Karpas-422 (cell line): ENCODE measurements around the gene MPHOSPH9. TPM values are rescaled to one million over a fixed set of nuclear protein-coding genes. Genes with fewer than 3 reads are reported as not detected.

Source experiments
- DNase-seq: peaks from one replicate; pipeline ENCODE4 v3.0.0-alpha.2; 2015
- H2AFZ ChIP-seq: fragments of 200-600 bp; sonication (generic); 2 replicates; pipeline ENCODE4 v1.6.1; 2014; ENCODE audit warnings: antibody characterized with exemption, low read length, mixed read lengths
- H3K27ac ChIP-seq: fragments of 200-600 bp; sonication (generic); 2 replicates; pipeline ENCODE4 v1.5.1; 2014; ENCODE audit warnings: mild to moderate bottlenecking, low read length, moderate library complexity
- H3K27me3 ChIP-seq: fragments of 200-600 bp; sonication (generic); 2 replicates; pipeline ENCODE4 v1.6.1; 2014; ENCODE audit warnings: low read length, mixed read lengths
- H3K36me3 ChIP-seq: fragments of 200-600 bp; sonication (generic); 2 replicates; pipeline ENCODE4 v1.6.1; 2014; ENCODE audit warnings: low read length, mixed read lengths; ENCODE audit not compliant: insufficient read depth
- H3K4me1 ChIP-seq: fragments of 200-600 bp; sonication (generic); 2 replicates; pipeline ENCODE4 v1.6.1; 2014; ENCODE audit warnings: mild to moderate bottlenecking, low read length, mixed read lengths
- H3K4me2 ChIP-seq: fragments of 200-600 bp; sonication (generic); 2 replicates; pipeline ENCODE4 v1.6.1; 2014; ENCODE audit warnings: low read length, low read depth, mild to moderate bottlenecking; ENCODE audit not compliant: poor library complexity, severe bottlenecking
- H3K4me3 ChIP-seq: fragments of 200-600 bp; sonication (generic); 2 replicates; pipeline ENCODE4 v1.5.1; 2014; ENCODE audit warnings: mild to moderate bottlenecking, antibody characterized with exemption, low read length, mixed read lengths
- H3K79me2 ChIP-seq: fragments of 200-600 bp; sonication (generic); 2 replicates; pipeline ENCODE4 v1.6.1; 2014; ENCODE audit warnings: mild to moderate bottlenecking, low read length, mixed read lengths
- H3K9ac ChIP-seq: fragments of 200-600 bp; sonication (generic); 2 replicates; pipeline ENCODE4 v1.6.0; 2014; ENCODE audit warnings: low read length
- H3K9me2 ChIP-seq: fragments of 200-600 bp; sonication (generic), shearing (Covaris generic); replicated peaks from 2 replicates; pipeline ENCODE4 v1.6.0; 2014; ENCODE audit warnings: mild to moderate bottlenecking, low read length, moderate library complexity; ENCODE audit not compliant: insufficient read depth
- H3K9me3 ChIP-seq: fragments of 300-700, 200-600 bp; sonication (generic); 2 replicates; pipeline ENCODE4 v1.6.1; 2014; ENCODE audit warnings: low read length, mixed read lengths
- H4K20me1 ChIP-seq: fragments of 200-600 bp; sonication (generic); 2 replicates; pipeline ENCODE4 v1.6.1; 2014; ENCODE audit warnings: mild to moderate bottlenecking, antibody characterized with exemption, low read length, low read depth; ENCODE audit not compliant: insufficient read depth
- total RNA-seq: library from RNA; depleted of rRNA; stranded (reverse); fragments of >200 nt; shearing (Covaris generic); gene quantifications from 2 replicates; pipeline ENCODE4 v1.2.3, GENCODE V29; 2014; ENCODE audit warnings: low replicate concordance

Gene MPHOSPH9
- total RNA-seq, 1 experiment from 2014 or later: 84.9 TPM

GRCh38 chr12:123132951-123133619 is 99.9 kb downstream of the MPHOSPH9 start:
- no peaks in the 10 kb centered on the region for H3K79me2 ChIP-seq
- no peaks in the 10 kb centered on the region for H3K9me3 ChIP-seq
- H3K36me3 ChIP-seq: no peaks in the 10 kb centered on the region
- H3K9ac ChIP-seq: no peak overlapping the region
- H2AFZ ChIP-seq: no peak overlapping the region
- no peak overlapping the region for H3K27ac ChIP-seq
- no peak overlapping the region for H3K4me2 ChIP-seq
- DNase-seq: no peak
- no peaks in the 10 kb centered on the region for H4K20me1 ChIP-seq
- H3K4me3 ChIP-seq: no peak overlapping the region
- peaks cover 16% of the 10 kb centered on the region for H3K4me1 ChIP-seq
- H3K27me3 ChIP-seq: no peaks in the 10 kb centered on the region
- H3K9me2 ChIP-seq: no peaks in the 10 kb centered on the region

GRCh38 chr12:123131879-123132402 is 101.0 kb downstream of the MPHOSPH9 start:
- Histone ChIP-seq H3K27me3 (no peaks in the 10 kb centered on the region), H3K9me3 (no peaks in the 10 kb centered on the region), H3K79me2 (no peaks in the 10 kb centered on the region), H3K4me1 (peaks cover 19% of the 10 kb centered on the region), H3K27ac (no peak overlapping the region), H4K20me1 (no peaks in the 10 kb centered on the region), H3K36me3 (no peaks in the 10 kb centered on the region), H3K9me2 (no peaks in the 10 kb centered on the region), H2AFZ (peak overlapping the region; percentile 42; the same call in 1 of the 2 replicates), H3K9ac (peak overlapping the region; percentile 33), H3K4me3 (no peak overlapping the region; the same call in 1 of the 2 replicates), H3K4me2 (peak overlapping the region; percentile 25)
- DNase-seq: no peak

DNA sequence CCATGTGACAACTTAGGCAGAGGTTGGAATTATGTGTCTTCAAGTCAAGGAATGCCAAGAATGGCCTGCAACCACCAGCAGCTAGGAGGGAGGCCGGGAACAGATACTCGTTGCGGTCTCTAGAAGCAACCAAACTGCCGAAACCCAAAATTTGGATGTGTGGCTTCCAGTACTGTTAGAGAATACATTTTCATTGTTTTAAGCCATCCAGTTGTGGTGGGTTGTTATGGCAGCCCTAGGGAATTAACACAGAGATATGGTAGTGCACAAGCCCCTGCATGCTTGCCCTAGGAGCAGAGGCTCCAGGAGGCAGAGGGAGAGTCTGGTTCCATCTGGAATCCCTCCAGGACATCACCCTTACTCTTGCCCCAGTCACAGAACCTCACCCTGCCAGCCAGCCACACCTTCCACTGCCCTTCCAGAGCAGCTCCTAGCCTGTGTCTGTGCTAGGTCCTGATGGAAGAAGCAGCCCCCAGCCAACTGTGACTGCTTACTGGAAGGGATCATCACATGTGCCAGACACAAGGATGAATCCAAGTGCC is 101.6 kb downstream of the MPHOSPH9 start:
- no peaks in the 10 kb centered on the region for H3K79me2 ChIP-seq
- H3K4me1 ChIP-seq: peaks cover 24% of the 10 kb centered on the region
- no peaks in the 10 kb centered on the region for H3K36me3 ChIP-seq
- no peak overlapping the region for H3K4me2 ChIP-seq
- H3K4me3 ChIP-seq: no peak overlapping the region
- H2AFZ ChIP-seq: peak overlapping the region; percentile 42; the same call in 1 of the 2 replicates
- H3K9me3 ChIP-seq: no peaks in the 10 kb centered on the region
- no peaks in the 10 kb centered on the region for H3K27me3 ChIP-seq
- DNase-seq: no peak
- H3K27ac ChIP-seq: no peak overlapping the region
- H4K20me1 ChIP-seq: no peaks in the 10 kb centered on the region
- no peaks in the 10 kb centered on the region for H3K9me2 ChIP-seq
- peak overlapping the region; percentile 33 for H3K9ac ChIP-seq

- Histone ChIP-seq H3K27ac (no peak overlapping the region), H3K4me3 (no peak overlapping the region), H2AFZ (no peak overlapping the region), H3K4me2 (no peak overlapping the region), H3K9me3 (no peaks in the 10 kb centered on the region), H3K27me3 (no peaks in the 10 kb centered on the region), H3K9me2 (no peaks in the 10 kb centered on the region), H3K4me1 (peaks cover 28% of the 10 kb centered on the region), H4K20me1 (no peaks in the 10 kb centered on the region), H3K9ac (no peak overlapping the region), H3K79me2 (no peaks in the 10 kb centered on the region), H3K36me3 (no peaks in the 10 kb centered on the region)
- DNase-seq: no peak
Measured at GRCh38 chr12:123129621-123130020, 103.3 kb downstream of the MPHOSPH9 start.

- DNase-seq: no peak
- no peak overlapping the region for H3K9ac ChIP-seq
Measured at GRCh38 chr12:123127182-123127495, 105.8 kb downstream of the MPHOSPH9 start.

DNA sequence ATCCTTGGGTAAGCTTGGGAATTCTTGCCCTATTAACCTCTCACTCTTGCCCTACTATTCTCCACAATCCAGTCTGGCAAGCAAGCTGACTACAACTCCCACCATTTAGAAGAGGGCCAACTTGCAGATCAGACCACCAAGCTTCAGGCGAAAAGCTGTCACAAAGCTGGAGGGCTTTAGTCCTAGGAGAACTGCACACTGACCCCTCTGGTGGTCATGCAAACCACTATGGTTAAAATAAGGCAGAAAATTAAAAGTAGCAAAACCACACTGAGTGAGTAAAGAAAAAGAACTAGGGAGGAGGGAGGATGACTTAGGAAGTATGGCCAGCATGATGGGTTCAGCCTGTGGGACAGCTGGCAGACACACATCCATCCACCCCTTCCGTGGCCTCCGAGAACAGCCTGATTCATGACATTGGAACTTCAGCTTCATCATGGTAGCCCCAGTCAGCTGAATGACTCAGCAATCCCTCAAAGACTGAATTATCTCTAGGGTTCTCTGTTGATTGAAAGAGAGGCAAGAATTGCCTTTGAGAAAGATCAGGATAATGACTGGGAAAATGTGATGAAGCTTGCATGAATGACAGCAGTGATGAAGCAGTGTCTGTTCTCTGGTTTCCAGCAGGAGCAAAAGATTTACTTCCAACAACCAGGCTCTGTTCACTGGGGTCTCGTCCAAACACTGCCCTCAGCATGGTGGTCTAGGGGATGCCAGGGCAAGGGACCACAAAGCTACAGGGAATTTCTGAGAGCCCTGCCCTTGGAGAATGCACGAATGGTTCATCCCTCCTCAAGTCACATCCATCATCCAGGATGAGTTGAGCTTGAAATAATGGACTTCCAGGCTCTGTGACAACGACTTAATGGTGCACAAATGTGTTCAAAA is 106.4 kb downstream of the MPHOSPH9 start:
- Histone ChIP-seq H4K20me1 (no peaks in the 10 kb centered on the region), H3K9me2 (no peaks in the 10 kb centered on the region), H3K27ac (no peak overlapping the region), H3K9me3 (no peaks in the 10 kb centered on the region), H3K9ac (no peak overlapping the region), H3K27me3 (no peaks in the 10 kb centered on the region), H3K4me1 (peaks cover 21% of the 10 kb centered on the region), H3K4me3 (no peak overlapping the region), H3K79me2 (no peaks in the 10 kb centered on the region), H3K4me2 (no peak overlapping the region), H3K36me3 (no peaks in the 10 kb centered on the region), H2AFZ (no peak overlapping the region)
- DNase-seq: no peak

More at GRCh38 chr12:123127182-123127495, 105.8 kb downstream of the MPHOSPH9 start:
- Histone ChIP-seq H3K4me2 (no peak overlapping the region), H2AFZ (no peak overlapping the region), H3K27ac (no peak overlapping the region), H3K4me3 (no peak overlapping the region), H3K79me2 (no peaks in the 10 kb centered on the region), H4K20me1 (no peaks in the 10 kb centered on the region), H3K9me3 (no peaks in the 10 kb centered on the region), H3K36me3 (no peaks in the 10 kb centered on the region), H3K27me3 (no peaks in the 10 kb centered on the region), H3K4me1 (peaks cover 27% of the 10 kb centered on the region), H3K9me2 (no peaks in the 10 kb centered on the region)

- no peak for DNase-seq
- H2AFZ ChIP-seq: no peak overlapping the region
Measured at GRCh38 chr12:123122626-123123025, 110.3 kb downstream of the MPHOSPH9 start.

DNA sequence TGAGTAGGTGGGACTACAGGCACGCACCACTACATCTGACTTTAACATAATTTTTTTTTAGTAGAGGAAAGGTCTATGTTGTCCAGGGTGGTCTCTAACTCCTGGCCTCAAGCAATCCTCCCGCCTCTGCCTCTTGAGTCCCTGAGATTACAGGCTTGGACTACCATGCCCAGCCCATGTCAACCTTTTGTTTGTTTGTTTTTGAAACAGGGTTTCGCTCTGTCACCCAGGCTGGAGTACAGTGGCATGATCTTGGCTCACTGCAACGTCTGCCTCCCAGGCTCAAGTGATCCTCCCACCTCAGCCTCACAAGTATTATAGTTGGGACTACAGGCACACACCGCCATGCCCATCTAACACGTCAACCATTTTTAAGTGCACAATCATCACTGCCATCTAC is 111.3 kb downstream of the MPHOSPH9 start:
- no peaks in the 10 kb centered on the region for H3K36me3 ChIP-seq
- no peaks in the 10 kb centered on the region for H3K9me3 ChIP-seq
- H4K20me1 ChIP-seq: no peaks in the 10 kb centered on the region
- H2AFZ ChIP-seq: no peak overlapping the region
- no peak overlapping the region for H3K9ac ChIP-seq
- no peak overlapping the region for H3K27ac ChIP-seq
- H3K27me3 ChIP-seq: no peaks in the 10 kb centered on the region
- no peaks in the 10 kb centered on the region for H3K9me2 ChIP-seq
- no peak overlapping the region for H3K4me3 ChIP-seq
- DNase-seq: no peak
- no peaks in the 10 kb centered on the region for H3K79me2 ChIP-seq
- H3K4me2 ChIP-seq: no peak overlapping the region
- peaks cover 7% of the 10 kb centered on the region for H3K4me1 ChIP-seq

More at GRCh38 chr12:123122626-123123025, 110.3 kb downstream of the MPHOSPH9 start:
- Histone ChIP-seq H3K36me3 (no peaks in the 10 kb centered on the region), H3K79me2 (no peaks in the 10 kb centered on the region), H4K20me1 (no peaks in the 10 kb centered on the region), H3K9me3 (no peaks in the 10 kb centered on the region), H3K27me3 (no peaks in the 10 kb centered on the region), H3K4me3 (no peak overlapping the region), H3K4me1 (peaks cover 12% of the 10 kb centered on the region), H3K9ac (no peak overlapping the region), H3K9me2 (no peaks in the 10 kb centered on the region), H3K27ac (no peak overlapping the region), H3K4me2 (no peak overlapping the region)
